GM21526 (cell line): Measurements from ENCODE around the gene C10orf90.

ENCODE experiments used
- ATAC-seq: cut with Tn5 transposase; IDR thresholded peaks from one replicate; pipeline ENCODE4 v1.9.1; 2021; ENCODE audit warnings: moderate library complexity; ENCODE audit not compliant: unreplicated experiment, low FRiP score

C10orf90 gene

GRCh38 chr10:126637501-126637900, 33.0 kb downstream of the C10orf90 start:
- ATAC-seq: no peak

DNA sequence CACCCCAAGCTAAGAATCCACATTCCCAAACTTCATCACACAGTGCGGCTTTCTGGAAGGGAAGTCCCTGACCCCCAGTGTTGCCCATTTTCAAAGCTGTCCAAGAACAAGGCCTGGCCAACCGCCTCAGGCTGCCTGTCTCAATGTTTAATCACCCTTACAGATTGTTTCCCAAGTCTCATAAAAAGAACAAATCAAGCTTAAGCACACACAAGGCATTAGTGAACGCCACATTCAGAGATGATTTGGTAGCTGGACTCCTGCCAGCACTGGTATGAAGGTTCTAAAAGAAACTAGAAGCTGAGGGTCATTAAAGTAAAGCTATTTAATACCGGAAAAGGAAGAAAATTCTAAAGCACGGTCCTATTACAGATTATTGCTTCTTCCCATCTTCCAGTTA, 35.6 kb downstream of the C10orf90 start:
- ATAC-seq: no peak

GRCh38 chr10:126634347-126634746, 36.1 kb downstream of the C10orf90 start:
- ATAC-seq: no peak

DNA sequence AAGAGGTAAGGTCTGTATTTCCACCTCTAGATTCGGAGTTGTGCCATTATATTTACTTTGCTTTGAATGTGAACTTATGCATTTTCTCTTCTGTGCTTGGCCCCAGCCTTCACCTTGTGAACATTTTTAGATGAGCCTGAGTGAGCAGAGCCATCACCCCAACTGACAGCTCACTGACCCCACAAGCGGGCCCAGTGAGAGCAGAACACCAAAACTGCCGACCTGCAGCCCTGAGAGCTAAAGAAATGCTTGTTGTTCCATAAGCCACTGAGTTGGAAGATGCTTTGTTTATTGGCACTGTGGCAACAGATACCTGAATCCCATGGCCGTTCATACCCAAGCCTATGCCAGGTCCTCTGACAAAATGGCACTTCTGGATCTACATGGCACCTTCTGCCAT, 37.8 kb downstream of the C10orf90 start:
- ATAC-seq: no peak

- ATAC-seq: no peak
Observed at GRCh38 chr10:126629925-126630624, 40.4 kb downstream of the C10orf90 start.

DNA sequence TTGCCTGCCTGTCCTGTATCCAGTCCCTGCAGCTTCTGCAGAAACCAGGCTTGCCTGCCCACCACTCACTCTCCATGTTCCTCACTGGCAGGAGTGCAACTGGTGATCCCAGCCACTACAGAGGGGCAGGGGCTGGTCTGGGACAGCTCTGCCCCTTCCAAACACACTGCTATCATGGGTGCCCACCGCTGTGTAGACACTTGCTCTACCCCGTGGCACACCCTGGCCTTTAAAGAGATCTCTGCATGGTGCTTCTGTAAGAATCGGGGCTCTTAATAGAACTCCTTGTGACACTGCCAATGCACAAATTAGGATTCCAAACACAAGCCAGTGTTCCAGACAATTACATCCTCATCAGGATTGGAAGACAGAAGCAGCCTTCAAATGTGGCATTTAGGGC, 41.7 kb downstream of the C10orf90 start:
- no peak for ATAC-seq

- ATAC-seq: no peak
Observed at GRCh38 chr10:126621846-126622245, 48.6 kb downstream of the C10orf90 start.

- no peak for ATAC-seq
Observed at GRCh38 chr10:126618466-126618865, 52.0 kb downstream of the C10orf90 start.

DNA sequence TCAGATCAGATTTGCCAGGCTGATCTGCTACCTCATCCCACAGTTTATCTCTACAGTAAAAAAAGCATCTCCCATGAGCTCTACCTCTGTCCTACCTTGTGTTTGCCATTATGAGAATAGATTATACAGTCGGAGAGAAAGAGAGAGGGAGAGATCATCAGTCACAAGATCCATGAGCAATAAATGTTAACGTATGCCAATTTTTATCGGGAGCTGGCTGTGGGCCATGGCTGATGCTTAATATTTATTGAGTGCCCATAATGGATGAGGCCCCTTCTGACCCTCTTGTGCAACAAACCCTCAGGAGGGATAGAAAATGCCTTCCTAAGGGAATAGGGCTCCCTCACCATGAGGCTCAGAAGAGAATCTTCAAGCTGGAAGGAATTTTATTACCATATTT, 52.8 kb downstream of the C10orf90 start:
- no peak for ATAC-seq

- ATAC-seq: no peak
Observed at GRCh38 chr10:126617208-126617607, 53.3 kb downstream of the C10orf90 start.

DNA sequence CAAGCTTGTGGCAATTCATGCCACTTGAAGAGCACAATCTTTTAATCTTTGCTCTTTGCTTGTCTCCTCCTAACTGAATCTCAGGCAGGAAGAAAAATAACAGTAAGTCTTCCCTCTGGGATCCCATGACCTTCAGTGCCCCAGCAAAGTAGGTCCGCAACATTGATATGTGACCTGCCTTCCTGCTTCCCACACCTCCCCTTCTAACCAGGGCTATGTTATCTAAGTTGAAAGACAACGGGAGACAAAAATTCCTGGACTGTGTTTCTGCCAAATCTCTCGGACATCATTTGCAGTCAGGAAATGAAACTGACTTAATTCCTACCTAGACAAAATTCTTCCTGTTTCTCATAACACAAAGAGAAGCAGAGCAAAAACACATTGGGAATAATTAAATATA, 53.8 kb downstream of the C10orf90 start:
- ATAC-seq: no peak

DNA sequence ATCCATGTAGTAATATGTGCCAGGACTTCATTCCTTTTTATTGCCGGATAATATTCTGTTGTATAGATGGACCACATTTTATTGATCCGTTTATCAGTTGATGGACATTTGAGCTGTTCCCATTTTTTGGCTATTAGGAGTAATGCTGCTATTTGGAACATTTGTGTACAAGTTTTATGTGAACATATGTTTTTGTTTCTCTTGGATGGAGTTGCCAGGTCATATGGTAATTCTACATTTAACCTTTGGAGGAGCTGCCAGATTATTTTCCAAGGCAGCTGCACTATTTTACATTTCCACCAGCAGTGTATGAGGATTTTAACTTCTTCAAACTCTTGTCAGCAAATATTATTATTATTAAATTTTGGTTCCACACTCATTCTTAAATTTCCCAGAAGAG, 59.2 kb downstream of the C10orf90 start:
- ATAC-seq: no peak

DNA sequence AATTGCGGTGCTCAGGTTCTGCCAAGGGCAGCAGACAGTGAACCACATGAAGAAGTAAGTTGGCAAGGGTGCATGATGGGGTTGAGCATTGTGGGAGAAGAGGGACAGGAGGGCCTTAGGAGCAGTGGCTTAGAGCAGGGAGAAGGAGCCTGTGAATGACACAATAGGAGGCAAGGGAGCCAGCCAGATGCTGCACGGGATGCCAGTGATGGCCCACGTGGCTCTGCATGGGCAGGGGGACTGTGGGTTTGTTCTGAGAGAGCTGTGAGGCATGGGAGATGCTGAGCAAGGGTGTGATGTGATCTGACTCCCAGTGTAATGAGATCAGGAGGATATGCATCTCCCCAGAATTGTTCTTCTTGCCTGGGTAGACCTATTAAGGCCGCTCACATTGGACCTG, 60.9 kb downstream of the C10orf90 start:
- ATAC-seq: no peak

- no peak for ATAC-seq
Observed at GRCh38 chr10:126599949-126600682, 70.4 kb downstream of the C10orf90 start.

- ATAC-seq: no peak
Observed at GRCh38 chr10:126598009-126598408, 72.5 kb downstream of the C10orf90 start.

GRCh38 chr10:126597211-126597610, 73.3 kb downstream of the C10orf90 start:
- no peak for ATAC-seq

DNA sequence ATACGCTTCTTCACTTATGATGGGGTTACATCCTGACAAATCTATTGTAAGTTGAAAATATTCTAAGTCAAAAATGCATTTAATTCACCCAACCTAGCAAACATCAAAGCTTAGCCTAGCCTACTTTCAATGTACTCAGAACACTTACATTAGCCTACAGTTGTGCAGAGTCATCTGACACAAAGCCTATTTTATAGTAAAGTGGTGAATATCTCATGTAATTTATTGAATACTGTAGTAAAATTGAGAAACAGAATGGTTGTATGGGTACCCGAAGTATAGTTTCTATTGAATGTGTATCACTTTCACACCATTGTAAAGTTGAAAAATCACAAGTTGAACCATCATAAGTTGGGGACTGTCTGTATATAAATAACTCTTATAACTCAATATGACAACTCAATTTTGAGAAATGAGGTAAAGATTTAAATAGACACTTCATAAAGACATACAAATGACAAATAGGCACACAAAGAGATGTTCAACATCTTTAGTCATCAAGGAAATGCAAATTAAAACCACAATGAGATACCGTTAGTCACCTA, 73.9 kb downstream of the C10orf90 start:
- no peak for ATAC-seq

GRCh38 chr10:126595160-126595559, 75.3 kb downstream of the C10orf90 start:
- no peak for ATAC-seq

- ATAC-seq: no peak
Observed at GRCh38 chr10:126593968-126594701, 76.4 kb downstream of the C10orf90 start.

DNA sequence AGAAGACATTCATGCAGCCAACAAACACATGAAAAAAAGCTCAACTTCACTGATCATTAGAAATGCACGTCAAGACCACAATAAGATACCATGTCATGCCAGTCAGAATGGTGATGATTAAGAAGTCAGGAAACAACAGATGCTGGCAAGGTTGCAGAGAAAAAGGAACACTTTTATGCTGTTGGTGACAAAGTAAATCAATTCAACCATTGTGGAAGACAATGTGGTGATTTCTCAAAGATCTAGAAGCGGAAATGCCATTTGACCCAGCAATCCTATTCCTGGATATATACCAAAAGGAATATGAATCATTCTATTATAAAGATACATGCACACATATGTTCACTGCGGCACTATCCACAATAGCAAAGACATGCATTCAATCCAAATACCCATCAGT, 77.6 kb downstream of the C10orf90 start:
- ATAC-seq: no peak

- no peak for ATAC-seq
Observed at GRCh38 chr10:126588024-126588423, 82.5 kb downstream of the C10orf90 start.
